GM12891 (cell line): Measurements from ENCODE around the gene H1-8.

Source experiments
- PAX5 ChIP-seq: IDR thresholded peaks from 2 replicates; pipeline ENCODE4 v1.6.1; 2011; ENCODE audit warnings: low read length, moderate library complexity, mild to moderate bottlenecking; ENCODE audit not compliant: insufficient read depth, severe bottlenecking
- POLR2A ChIP-seq: IDR thresholded peaks from 2 replicates; pipeline ENCODE4 v1.6.1; 2011; ENCODE audit warnings: low read depth, low read length, control low read depth
- POLR2AphosphoS5 ChIP-seq: IDR thresholded peaks from 2 replicates; pipeline ENCODE4 v1.6.1; 2011; ENCODE audit warnings: low read depth, low read length, control low read depth

DNA sequence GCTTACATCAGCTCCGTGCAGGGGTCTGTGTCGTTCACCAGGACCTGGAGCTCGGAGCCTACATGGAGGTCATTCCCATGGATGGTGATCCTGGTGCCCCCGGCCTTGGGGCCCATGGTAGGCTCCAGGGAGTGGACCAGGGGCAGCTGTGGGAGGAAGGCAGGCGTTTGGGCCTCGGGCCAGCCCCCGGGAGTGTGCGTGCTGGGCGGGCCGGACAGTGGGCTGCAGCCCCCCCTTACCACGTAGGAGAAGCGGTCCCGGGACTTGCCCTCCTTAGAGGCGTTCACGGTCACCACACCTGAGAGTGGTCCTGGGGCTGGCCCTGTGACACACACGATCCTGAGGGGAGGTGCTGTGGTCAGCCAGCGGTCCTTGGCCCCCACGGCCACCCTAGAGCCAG lies 29.6 kb downstream of the H1-8 start:
- TF ChIP-seq POLR2A (no peak), POLR2AphosphoS5 (no peak), PAX5 (no peak)
